ENCODE data around the gene PSTPIP2.

DNA sequence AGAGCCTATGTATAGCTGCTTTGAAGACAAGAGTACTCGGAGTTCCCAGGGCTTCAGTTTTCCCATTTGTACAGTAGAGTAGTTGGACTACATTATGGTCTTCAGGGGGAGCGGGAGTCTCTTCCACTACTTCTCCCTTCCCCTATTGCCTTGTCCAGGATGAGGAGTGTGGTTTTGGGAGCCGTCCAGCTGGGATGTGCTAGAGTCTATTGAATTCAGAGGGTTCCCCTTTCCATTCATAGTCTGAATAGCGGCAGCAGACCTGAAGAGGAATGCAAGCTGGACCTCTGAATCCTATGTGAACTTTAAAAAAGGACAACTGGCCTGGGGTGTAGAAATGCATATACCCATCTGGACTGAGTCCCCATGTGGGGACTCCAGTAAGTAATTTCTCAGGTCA is 61.4 kb downstream of the PSTPIP2 start:
- no peak for TF ChIP-seq CTCF (IDR thresholded peaks at IDR 0.05)
- TF ChIP-seq POLR2A (IDR thresholded peaks at IDR 0.05), result no peak

Measured in heart left ventricle (tissue), 13 donors.